Measurements from ENCODE around the gene RNF180.
"Not testable (repeated sequence)": the region's sequence is repeated elsewhere in the genome, so short reads cannot be mapped to it uniquely, and the experiment has no call there.

Gene RNF180

GRCh38 chr5:64397552-64397951 is 231.9 kb downstream of the RNF180 start:
- no peak for DNase-seq (ENCODE audit: low read depth)

- not testable (repeated sequence) for DNase-seq (ENCODE audit: low read depth)
Observed at GRCh38 chr5:64398735-64399134, 233.1 kb downstream of the RNF180 start.

GRCh38 chr5:64407103-64407825 is 241.6 kb downstream of the RNF180 start:
- DNase-seq (ENCODE audit: low read depth): not testable (repeated sequence)

- no peak for DNase-seq (ENCODE audit: low read depth)
Observed at GRCh38 chr5:64417390-64417789, 251.7 kb downstream of the RNF180 start.

- DNase-seq (ENCODE audit: low read depth): no peak
Observed at GRCh38 chr5:64418013-64418412, 252.4 kb downstream of the RNF180 start.
